GM19351 (cell line): ENCODE results near the gene SERPING1.
A peak's percentile ranks its signal among the peaks of the same experiment; 100 is the strongest.

Experiments used
- ATAC-seq: cut with Tn5 transposase; IDR thresholded peaks from one replicate; pipeline ENCODE4 v1.9.1; 2021; ENCODE audit warnings: mild to moderate bottlenecking, moderate library complexity; ENCODE audit not compliant: unreplicated experiment

SERPING1 gene

DNA sequence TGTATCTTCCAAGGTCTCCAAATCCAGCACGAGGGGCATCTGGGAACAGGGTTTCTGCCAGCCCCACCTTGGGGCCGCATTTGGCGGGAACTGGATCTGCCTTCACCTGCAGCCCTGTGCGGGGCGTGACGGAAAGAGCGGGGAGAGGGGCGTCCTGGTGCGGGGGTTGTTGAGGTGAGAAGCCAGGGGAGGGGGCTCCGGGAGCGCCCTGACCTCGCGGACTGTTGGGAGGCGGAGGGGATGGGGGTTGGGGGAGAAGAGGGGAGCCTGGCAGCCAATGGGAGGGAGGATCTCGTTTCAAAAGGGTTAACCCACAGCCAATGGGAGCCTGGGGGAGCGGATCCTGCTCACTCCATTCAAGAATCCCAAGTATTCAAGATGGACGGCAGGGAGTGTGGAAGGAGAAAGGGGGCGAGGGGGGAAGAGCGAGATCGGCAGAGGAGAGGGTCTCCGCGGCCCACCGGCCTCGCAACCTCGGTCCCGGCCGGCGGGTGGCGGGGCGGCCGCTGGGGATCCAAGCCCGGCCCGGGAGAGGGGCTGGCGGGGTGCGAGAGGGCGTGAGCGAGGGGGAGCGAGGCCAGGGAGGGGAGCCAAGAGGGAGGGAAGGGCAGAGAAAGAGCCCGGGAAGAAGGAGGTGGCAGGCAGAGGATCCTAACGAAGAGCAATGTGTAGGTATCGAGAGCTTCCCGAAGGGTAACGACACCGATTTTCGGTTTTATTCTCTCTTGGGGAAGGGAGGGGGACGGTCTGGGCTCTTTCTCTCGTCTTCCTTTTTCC, 40.7 kb downstream of the SERPING1 start:
- no peak for ATAC-seq

- ATAC-seq: no peak
These were observed 41.4 kb downstream of the SERPING1 start for GRCh38 chr11:57638811-57639320.

DNA sequence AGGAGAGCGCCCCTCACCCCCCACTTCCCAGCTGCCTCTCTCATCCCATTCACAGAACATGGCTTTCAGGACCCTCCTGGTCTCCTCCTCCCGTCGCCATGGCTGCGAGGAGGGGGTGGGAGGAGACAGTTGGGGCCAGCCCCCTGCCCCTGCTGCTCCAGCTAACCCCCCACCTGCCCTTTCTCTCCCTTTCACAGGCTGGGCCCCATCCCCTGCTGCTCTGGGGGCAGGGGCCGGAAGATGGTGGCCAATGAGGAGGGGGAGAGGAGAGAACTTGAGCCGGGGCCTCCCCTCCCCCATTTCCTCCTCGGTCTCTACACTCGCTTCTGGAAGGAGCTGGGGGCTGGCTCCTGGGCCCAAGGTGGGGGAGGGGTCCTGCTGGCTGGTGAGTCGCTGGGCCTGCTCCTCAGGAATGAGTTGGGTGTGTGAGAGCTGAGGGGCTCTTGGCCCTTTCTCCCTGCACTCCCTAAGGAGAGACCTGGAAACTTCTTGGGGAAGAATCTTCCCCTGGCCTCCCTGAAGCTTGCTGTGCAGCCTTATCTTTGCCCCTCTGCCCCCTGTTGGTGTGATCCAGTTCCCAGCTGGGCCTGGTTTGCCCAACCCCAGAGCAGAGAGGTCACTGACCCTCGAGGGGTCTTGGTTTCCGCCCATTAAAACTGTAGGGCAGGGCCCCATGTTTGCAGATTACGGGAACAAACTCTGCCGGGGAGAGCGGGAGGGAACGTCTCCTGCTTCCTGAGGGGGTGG, 42.0 kb downstream of the SERPING1 start:
- no peak for ATAC-seq

GRCh38 chr11:57640068-57640800, 42.7 kb downstream of the SERPING1 start:
- ATAC-seq: no peak

DNA sequence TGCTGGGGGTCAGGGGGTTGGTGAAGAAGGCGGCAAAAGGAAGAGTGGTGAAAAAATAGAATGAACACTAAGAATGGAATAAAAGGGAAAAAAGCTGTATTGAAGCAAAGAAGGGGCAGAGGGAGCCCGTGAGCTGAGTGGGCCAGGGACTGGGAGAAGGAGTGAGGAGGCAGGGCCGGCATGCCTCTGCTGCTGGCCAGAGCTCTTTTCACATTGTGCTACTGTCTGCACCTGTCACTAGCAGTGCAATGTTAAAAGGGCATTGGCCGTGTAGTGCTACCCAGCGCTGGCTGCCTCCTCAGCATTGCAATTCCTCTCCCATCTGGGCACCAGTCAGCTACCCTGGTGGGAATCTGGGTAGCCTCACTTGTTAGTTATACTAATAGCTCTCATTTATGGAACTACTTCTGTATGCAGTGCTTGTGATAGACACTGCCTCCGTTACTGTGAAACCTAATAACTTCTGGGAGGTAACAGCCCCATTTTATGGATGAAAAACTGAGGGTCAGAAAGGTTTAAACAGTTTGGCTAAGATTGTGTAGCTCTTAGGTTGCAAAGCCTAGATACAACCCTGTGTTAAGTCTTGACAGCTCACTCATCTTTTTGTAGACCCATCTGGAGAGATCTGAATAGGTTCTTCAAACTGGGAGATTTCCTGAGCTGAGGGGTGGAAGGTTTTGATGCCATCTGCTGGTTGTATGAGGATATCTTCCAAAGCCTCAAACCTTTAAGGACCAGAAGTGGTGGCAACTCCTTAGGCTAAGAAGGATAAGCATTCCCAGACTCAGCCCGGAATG, 43.7 kb downstream of the SERPING1 start:
- ATAC-seq: peak; percentile 43

DNA sequence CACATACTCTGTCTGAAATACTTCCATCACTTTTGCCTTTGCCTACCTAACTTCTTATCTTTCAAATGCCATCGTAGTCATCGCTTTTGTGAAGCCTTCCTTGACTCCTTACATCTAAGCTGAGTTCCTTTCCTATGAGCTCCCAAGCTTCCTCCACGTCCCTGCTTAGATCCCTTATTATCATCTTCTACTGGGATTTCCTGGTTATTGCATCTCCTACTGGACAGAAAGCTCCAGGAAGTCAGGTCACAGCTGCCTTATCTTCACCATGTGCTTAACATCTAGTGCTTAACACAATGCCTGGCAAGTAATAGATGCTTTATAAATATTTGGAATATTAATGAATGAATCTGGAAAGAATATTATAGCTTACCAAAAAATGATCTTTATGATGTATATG, 46.3 kb downstream of the SERPING1 start:
- ATAC-seq: no peak

GRCh38 chr11:57644748-57645688, 47.5 kb downstream of the SERPING1 start:
- peak; percentile 62 for ATAC-seq

DNA sequence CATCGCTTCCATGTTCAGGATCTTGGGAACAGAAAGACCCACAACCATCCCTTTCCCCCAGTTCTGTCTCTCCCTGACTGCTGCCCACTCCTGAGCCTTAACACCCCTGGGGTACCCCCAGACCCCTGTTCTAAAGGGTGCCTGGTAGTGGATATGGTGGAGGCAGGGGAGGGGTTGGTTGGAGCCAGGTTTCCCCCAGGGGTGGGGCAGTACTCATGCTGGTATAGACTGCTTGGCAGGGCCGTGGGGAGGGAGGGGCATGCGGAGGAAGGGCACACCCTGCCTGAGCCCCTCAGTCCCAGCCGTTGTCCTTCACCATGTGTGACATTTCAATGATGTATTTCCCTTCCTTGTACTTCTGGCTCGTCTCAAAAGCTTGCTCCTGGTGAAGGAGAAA, 48.2 kb downstream of the SERPING1 start:
- no peak for ATAC-seq

GRCh38 chr11:57646194-57646798, 48.8 kb downstream of the SERPING1 start:
- no peak for ATAC-seq

- ATAC-seq: no peak
These were observed 49.4 kb downstream of the SERPING1 start for GRCh38 chr11:57646799-57647303.

DNA sequence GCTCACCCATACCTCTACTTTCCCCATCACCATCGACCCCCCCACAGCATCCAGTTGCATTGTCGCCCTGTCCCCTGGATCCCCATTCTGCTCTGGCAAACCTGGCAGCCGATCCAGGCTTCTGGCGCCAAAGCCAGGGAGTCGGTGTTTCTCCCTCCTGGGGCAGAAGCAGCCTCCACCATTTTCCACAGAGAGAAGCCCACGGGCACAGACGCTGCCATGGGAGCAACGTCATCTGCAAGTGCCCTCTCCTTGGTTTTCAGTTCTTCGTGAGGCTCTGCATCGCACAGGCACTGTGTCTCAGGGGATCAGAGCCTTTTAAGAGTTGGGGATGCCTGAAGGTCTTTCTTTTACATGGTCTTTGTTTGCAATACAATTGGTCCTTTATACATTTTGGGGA, 49.9 kb downstream of the SERPING1 start:
- ATAC-seq: no peak

DNA sequence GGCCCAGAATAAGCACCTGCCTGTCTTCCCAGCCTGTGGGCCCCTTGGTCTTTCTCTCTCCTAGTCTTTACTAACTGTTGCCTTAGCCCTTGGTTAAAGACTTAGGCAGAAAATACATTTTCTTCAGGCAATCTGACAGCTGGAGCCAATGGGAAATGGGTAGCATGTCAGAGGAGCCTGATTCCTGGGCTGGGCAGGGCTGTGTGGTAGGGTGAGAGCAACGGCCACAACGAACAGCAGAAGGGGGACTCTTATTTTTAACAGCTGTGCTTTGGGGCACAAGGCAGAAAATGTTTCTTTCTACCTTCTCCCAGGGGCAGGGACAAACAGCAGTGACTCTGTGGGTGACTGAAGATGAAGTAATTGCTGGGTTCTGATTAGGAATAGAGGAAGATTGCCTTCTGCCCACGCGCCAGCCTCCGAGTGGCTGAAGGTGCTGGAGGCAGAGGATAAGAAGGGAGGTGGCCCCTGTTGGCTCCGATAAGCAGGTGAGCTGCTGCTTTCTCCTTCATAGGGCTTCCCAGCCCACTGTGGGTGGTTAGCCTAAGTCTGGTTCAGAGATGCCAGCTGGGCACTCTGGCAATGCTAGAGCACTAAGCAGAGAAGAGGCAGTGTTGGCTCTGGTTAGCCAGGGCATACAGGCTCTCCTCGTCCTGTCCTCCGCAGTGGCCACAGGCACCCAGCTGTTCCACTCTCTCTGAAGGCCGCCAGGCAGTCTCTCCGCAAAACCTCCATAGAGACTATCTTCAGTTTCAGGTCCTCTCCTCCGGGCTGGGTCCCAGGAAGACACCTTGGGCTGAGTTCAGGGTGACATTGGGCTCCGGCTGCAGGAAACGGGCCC, 50.7 kb downstream of the SERPING1 start:
- ATAC-seq: no peak

DNA sequence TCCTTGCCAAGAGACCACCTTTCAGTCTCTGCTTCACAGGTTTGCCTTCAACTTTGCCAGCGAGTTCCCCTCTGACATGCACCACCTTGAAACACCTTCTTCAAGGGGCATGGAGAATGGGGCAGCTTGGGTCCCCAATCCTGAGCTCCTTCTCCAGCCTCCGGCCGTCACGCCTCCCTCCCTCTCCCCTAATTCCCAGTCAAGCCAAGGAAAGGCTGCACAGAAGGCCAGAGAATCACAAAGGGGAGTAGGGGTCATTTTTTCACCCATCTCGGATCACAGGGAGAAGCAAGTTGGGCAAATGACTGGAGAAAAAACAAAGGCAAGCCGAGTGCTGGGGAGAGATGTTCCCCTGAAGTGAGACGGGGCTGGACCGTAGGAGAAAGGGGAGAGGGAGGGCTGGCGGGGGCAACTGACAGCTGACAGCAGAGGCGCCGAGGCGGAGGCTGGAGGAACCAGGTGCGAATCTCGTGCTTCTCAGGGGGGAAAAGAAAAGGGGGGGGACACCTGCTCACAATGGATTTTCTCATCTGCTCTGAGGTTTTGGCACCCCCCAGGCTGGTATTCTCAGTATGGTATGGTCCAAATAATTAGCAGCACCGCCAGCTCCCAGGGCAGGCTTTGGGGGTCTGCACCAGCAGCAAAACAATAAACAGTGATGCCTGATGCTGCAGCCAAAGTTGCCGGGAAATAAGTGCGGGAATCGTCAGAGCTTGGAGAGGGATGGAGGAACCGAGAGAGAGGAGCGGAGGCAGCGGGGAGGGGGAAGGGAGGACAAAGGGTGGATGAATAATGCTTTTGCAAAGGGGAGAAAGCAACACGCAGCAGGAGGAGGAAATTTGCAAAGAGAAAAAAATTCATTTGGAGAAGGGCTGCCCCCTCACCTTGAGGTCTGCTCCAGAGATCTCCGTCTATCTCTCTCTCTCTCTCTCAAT, 51.6 kb downstream of the SERPING1 start:
- ATAC-seq: no peak

- ATAC-seq: peak; percentile 49
These were observed 52.6 kb downstream of the SERPING1 start, which contains the start of gene YPEL4 for GRCh38 chr11:57649826-57650738. TSS of gene YPEL4 (minus strand) at chr11:57649912. CDS start at chr11:57647107, 2,805 bp downstream.

DNA sequence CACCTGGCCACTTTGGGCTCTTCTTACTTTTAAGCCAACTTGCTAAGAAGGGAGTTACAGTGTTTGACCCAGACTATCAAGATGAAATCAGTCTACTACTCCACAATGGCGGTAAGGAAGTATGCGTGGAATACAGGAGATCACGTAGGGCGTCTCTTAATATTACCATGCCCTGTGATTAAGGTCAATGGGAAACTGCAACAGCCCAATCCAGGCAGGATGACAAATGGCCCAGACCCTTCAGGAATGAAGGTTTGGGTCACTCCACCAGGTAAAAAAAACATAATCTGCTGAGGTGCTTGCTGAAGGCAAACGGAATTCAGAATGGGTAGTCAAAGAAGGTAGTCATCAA, 53.2 kb downstream of the SERPING1 start:
- ATAC-seq: no peak

DNA sequence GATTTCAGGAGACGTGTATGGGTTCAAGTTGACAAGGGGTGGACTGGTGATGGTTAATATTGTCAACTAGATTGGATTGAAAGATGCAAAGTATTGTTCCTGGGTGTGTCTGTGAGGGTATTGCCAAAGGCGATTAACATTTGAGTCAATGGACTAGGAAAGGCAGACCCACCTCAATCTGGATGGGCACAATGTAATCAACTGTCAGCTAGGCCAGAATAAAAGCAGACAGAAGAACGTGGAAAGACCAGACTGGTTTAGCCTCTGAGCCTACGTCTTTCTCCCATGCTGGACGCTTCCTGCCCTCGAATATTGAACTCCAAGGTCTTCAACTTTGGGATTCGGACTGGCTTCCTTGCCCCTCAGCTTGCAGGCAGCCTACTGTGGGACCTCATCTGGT, 53.9 kb downstream of the SERPING1 start:
- no peak for ATAC-seq
